ENCODE measurements around the gene POLR1G. TPM values are rescaled to one million over a fixed set of nuclear protein-coding genes. Genes with fewer than 3 reads are reported as not detected.

POLR1G gene
- total RNA-seq, 6 donors from 2014 or later: 1.0 to 7.7 (median 5.8) TPM

DNA sequence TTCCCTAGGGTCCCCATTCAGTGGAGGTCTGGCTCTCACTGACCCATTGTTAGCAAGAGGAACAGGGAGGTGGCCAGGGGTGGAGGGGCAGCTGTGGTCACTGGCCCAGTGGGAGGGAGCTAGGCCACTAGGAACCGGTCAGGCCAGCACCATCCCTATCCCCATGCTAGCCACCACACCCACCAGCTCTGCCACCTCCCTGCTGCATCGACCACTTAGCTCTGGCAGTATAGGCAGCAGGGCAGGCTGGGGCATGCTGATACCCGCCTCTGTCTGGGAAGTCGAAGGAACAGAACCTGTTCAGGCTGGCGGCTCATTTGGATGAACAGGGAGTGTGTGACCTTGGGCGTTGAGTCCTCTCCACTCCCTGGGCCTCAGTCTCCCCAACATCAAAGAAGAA lies 6.3 kb upstream of the POLR1G start:
- Histone ChIP-seq H3K4me1 (peaks cover 40 to 46% (median 44%) of the 10 kb centered on the region in 4 donors), H3K27ac (no peak overlapping the region), H3K27me3 (peaks cover 0 to 4% (median 0%) of the 10 kb centered on the region in 4 donors), H3K36me3 (peaks cover 0 to 30% (median 9%) of the 10 kb centered on the region in 4 donors), H3K4me3 (no peak overlapping the region), H3K9me3 (no peaks in the 10 kb centered on the region)
- no peak for TF ChIP-seq POLR2A (IDR thresholded peaks at IDR 0.05)
- TF ChIP-seq POLR2AphosphoS5 (IDR thresholded peaks at IDR 0.05): no peak
- no peak for TF ChIP-seq EP300 (IDR thresholded peaks at IDR 0.05)
- TF ChIP-seq, protein P1, sequence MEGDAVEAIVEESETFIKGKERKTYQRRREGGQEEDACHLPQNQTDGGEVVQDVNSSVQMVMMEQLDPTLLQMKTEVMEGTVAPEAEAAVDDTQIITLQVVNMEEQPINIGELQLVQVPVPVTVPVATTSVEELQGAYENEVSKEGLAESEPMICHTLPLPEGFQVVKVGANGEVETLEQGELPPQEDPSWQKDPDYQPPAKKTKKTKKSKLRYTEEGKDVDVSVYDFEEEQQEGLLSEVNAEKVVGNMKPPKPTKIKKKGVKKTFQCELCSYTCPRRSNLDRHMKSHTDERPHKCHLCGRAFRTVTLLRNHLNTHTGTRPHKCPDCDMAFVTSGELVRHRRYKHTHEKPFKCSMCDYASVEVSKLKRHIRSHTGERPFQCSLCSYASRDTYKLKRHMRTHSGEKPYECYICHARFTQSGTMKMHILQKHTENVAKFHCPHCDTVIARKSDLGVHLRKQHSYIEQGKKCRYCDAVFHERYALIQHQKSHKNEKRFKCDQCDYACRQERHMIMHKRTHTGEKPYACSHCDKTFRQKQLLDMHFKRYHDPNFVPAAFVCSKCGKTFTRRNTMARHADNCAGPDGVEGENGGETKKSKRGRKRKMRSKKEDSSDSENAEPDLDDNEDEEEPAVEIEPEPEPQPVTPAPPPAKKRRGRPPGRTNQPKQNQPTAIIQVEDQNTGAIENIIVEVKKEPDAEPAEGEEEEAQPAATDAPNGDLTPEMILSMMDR (IDR thresholded peaks at IDR 0.05): no peak
- 76 to 96% methylated on average over 5 to 6 of the region's 6 CpGs for WGBS, 2 donors
- DNase-seq (no peak), ATAC-seq (ENCODE audit: low FRiP score in 2 of 2) (no peak)

DNA sequence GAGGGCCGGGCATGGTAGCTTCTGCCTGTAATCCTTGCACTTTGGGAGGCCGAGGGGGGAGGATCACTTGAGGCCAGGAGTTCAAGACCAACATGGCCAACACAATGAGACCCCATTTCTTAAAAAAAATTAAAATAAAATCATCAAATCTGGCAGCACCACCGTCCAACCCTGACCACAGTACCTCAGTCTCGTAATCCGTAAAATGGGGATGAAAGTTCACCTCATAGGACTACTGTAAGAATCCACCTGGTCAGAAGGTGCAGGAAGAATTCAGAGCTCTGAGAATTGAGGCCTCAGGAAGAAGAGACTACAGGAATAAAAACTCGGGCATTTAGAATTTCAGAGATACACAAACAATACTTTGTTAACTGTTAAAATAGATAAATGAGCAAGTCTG lies 4.6 kb upstream of the POLR1G start:
- DNase-seq (no peak), ATAC-seq (ENCODE audit: low FRiP score in 2 of 2) (no peak)
- peak overlapping the region in 2 of 4 donors; percentile 91 to 92 for H3K27ac ChIP-seq
- H3K4me3 ChIP-seq: no peak overlapping the region
- WGBS, 2 donors: 90 to 91% methylated on average over 6 of the region's 6 CpGs
- TF ChIP-seq POLR2AphosphoS5 (IDR thresholded peaks at IDR 0.05): no peak
- no peak for TF ChIP-seq POLR2A (IDR thresholded peaks at IDR 0.05)
- no peak for TF ChIP-seq EP300 (IDR thresholded peaks at IDR 0.05)
- TF ChIP-seq, protein P1 (IDR thresholded peaks at IDR 0.05): no peak
- no peaks in the 10 kb centered on the region for H3K9me3 ChIP-seq
- H3K36me3 ChIP-seq: peaks cover 0 to 15% (median under 1%) of the 10 kb centered on the region in 4 donors
- peaks cover 0 to 4% (median 0%) of the 10 kb centered on the region in 4 donors for H3K27me3 ChIP-seq
- peaks cover 44 to 52% (median 46%) of the 10 kb centered on the region in 4 donors for H3K4me1 ChIP-seq

DNA sequence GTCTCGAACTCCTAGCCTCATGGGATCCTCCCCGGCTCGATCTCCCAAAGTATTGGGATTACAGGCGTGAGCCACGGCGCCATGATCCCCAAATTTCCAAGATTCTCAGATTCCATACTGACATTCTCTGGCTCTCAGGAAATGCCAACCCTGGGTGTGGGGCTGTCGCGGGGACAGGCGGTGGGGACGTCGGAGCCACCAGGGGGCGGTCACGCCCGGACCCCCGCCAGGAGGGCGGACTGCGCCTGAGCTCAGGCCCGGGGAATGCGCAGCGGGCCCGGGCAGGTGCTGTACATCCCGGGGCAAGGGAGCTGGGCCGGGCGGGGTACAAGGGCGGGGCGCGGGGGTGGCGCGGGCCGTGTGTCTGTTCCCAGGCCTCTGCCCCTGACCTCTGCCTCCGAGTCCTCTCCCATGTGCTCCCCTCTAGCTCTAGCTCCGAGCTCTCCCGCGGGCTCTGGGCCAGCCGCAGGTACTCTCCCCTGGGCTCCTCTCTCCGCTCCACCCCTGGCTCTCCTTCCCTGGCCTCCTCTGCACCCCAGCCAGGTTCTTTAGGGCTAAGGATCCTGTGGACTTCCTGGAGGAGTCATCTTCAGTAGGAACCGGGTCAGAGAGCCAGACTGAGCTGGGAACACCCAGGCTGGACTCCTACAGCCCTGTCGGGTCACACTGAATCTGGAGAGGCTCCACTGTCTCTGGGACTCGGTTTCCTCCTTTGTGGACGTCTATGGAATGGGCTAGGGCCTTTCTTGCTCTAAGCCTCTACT lies 4.0 kb upstream of the POLR1G start:
- H3K4me3 ChIP-seq: peak overlapping the region in 3 of 4 donors; percentile 6 to 29 (median 23)

DNA sequence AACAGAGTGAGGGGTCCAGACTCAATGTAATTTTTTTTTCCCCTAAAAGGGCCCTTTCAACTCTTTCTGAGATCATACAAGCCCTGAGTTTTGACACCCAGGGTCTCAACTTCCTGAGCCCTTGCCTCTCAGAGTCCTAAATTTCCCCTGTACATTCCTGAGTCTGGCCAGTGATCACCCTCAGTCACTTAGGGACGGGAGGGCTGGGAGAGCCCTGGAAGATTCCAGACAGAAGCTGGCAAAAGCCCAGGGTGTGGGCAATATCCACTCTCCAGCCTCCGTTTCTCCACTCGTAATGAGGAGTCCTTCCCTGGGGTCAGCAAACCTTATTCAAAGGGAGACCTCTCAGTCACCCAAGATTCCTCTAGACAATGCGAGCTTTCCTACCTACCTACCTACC lies 3.2 kb upstream of the POLR1G start:
- 64 to 72% methylated on average over 4 of the region's 4 CpGs for WGBS, 2 donors
- TF ChIP-seq EP300 (IDR thresholded peaks at IDR 0.05) (no peak), POLR2AphosphoS5 (IDR thresholded peaks at IDR 0.05) (no peak), POLR2A (IDR thresholded peaks at IDR 0.05) (no peak)
- TF ChIP-seq, protein P1 (IDR thresholded peaks at IDR 0.05): no peak
- Histone ChIP-seq H3K4me3 (peak overlapping the region in 1 of 4 donors; percentile 88), H3K27me3 (peaks cover 0 to 4% (median 0%) of the 10 kb centered on the region in 4 donors), H3K27ac (peak overlapping the region in 3 of 4 donors; percentile 45 to 92 (median 91)), H3K36me3 (peaks cover 0 to 9% (median 0%) of the 10 kb centered on the region in 4 donors), H3K4me1 (peaks cover 45 to 58% (median 49%) of the 10 kb centered on the region in 4 donors), H3K9me3 (no peaks in the 10 kb centered on the region)
- no peak for DNase-seq
- no peak for ATAC-seq (ENCODE audit: low FRiP score in 2 of 2)

More for the DNA sequence above, 4.0 kb upstream of the POLR1G start:
- H3K27me3 ChIP-seq: peaks cover 0 to 4% (median 0%) of the 10 kb centered on the region in 4 donors
- 36 to 50% methylated on average over 9 to 16 of the region's 40 CpGs for WGBS, 2 donors
- peak overlapping the region; percentile 45 to 92 (median 74) for H3K27ac ChIP-seq
- ATAC-seq (ENCODE audit: low FRiP score in 2 of 2) (no peak), DNase-seq (peak; percentile 38 to 91)
- no peaks in the 10 kb centered on the region for H3K9me3 ChIP-seq
- no peak for TF ChIP-seq POLR2AphosphoS5 (IDR thresholded peaks at IDR 0.05)
- TF ChIP-seq, protein P1 (IDR thresholded peaks at IDR 0.05): peak; percentile 34 to 75 (median 55)
- no peak for TF ChIP-seq POLR2A (IDR thresholded peaks at IDR 0.05)
- no peak for TF ChIP-seq EP300 (IDR thresholded peaks at IDR 0.05)
- peaks cover 0 to 12% (median 0%) of the 10 kb centered on the region in 4 donors for H3K36me3 ChIP-seq
- H3K4me1 ChIP-seq: peaks cover 50 to 58% (median 53%) of the 10 kb centered on the region in 4 donors
